Naive thymus-derived CD4-positive, alpha-beta T cell (primary cell): ENCODE data around the gene CLTB. TPM values are rescaled to one million over a fixed set of nuclear protein-coding genes. Genes with fewer than 3 reads are reported as not detected.
A peak's percentile ranks its signal among the peaks of the same experiment; 100 is the strongest.

ENCODE experiments used
- ATAC-seq: fragments of 150-1000 bp; cut with Tn5 transposase; 2 replicates; pipeline ENCODE4 v1.10.0; 2021; ENCODE audit warnings: mild to moderate bottlenecking, moderate library complexity
- CTCF ChIA-PET: fragments of 350-600 bp; sonication (Branson Sonifier 250); formaldehyde crosslinking; loops from one replicate; lab custom pipeline; 2021; ENCODE audit warnings: antibody characterized with exemption; lab: Charles Lee
- POLR2A ChIA-PET: fragments of 350-600 bp; sonication (Branson Sonifier 250); formaldehyde crosslinking; loops from one replicate; lab custom pipeline; 2021; ENCODE audit warnings: antibody characterized with exemption, inconsistent platforms; lab: Charles Lee
- DNase-seq, 9 donors: peaks; one replicate each; pipeline versions ENCODE4 v3.0.0 to v3.0.0-alpha.2; 2020 to 2022; ENCODE audit warnings: mixed read lengths in 1 of 9
- H3K27ac ChIP-seq: one replicate; pipeline ENCODE4 v1.7.0; 2013; ENCODE audit warnings: mild to moderate bottlenecking, low read depth, low read length, moderate library complexity
- H3K27me3 ChIP-seq, 2 donors: one replicate each; pipeline ENCODE4 v1.7.0; 2013; ENCODE audit warnings: low read length in 2 of 2, mild to moderate bottlenecking in 2 of 2, moderate library complexity in 2 of 2; ENCODE audit not compliant: control insufficient read depth in 2 of 2, insufficient read depth in 2 of 2
- H3K36me3 ChIP-seq, 3 experiments: 1 replicate in 2 of 3; 2 replicates in 1 of 3; pipeline ENCODE4 v1.7.0; 2013; ENCODE audit warnings: low read length in 3 of 3, mild to moderate bottlenecking in 3 of 3, moderate library complexity in 1 of 3; ENCODE audit not compliant: insufficient read depth in 3 of 3, control insufficient read depth in 2 of 3
- H3K4me1 ChIP-seq, 2 donors: one replicate each; pipeline ENCODE4 v1.7.0; 2013; ENCODE audit warnings: low read length in 2 of 2, mild to moderate bottlenecking in 2 of 2, moderate library complexity in 1 of 2; ENCODE audit not compliant: control insufficient read depth in 2 of 2, insufficient read depth in 2 of 2
- H3K4me3 ChIP-seq: 2 replicates; pipeline ENCODE4 v1.7.0; 2013; ENCODE audit warnings: mild to moderate bottlenecking, low read length
- H3K9me3 ChIP-seq, 3 experiments: 1 replicate in 2 of 3; 2 replicates in 1 of 3; pipeline ENCODE4 v1.7.0; 2013; ENCODE audit warnings: low read length in 3 of 3; ENCODE audit not compliant: control insufficient read depth in 2 of 3
- H3K27ac Mint-ChIP-seq, 9 donors: one replicate each; pipeline ENCODE4 v1.8.0; 2020 to 2022; ENCODE audit warnings: mixed read lengths in 9 of 9, mild to moderate bottlenecking in 8 of 9, moderate library complexity in 5 of 9, inconsistent platforms in 2 of 9
- H3K27me3 Mint-ChIP-seq, 5 donors: one replicate each; pipeline ENCODE4 v1.8.0; 2021 to 2022; ENCODE audit warnings: mixed read lengths in 5 of 5, mild to moderate bottlenecking in 1 of 5
- H3K36me3 Mint-ChIP-seq, 5 donors: one replicate each; pipeline ENCODE4 v1.8.0; 2020 to 2022; ENCODE audit warnings: mixed read lengths in 5 of 5, mild to moderate bottlenecking in 3 of 5, inconsistent platforms in 1 of 5
- H3K4me1 Mint-ChIP-seq, 7 donors: one replicate each; pipeline ENCODE4 v1.8.0; 2020 to 2022; ENCODE audit warnings: mixed read lengths in 7 of 7, mild to moderate bottlenecking in 3 of 7, inconsistent platforms in 1 of 7
- H3K4me3 Mint-ChIP-seq, 10 donors: one replicate each; pipeline ENCODE4 v1.8.0; 2020 to 2022; ENCODE audit warnings: mild to moderate bottlenecking in 10 of 10, mixed read lengths in 10 of 10, moderate library complexity in 6 of 10, inconsistent platforms in 2 of 10
- H3K9me3 Mint-ChIP-seq, 11 donors: one replicate each; pipeline ENCODE4 v1.8.0; 2020 to 2022; ENCODE audit warnings: mixed read lengths in 11 of 11, mild to moderate bottlenecking in 4 of 11, inconsistent platforms in 1 of 11, moderate library complexity in 1 of 11
- intact Hi-C, 2 donors: fragments of 100-400 bp; cut with micrococcal nuclease; formaldehyde crosslinking; loops; one replicate each; pipeline ENCODE4 v1.15.1; 2023
- polyA plus RNA-seq, 2 donors: library from polyadenylated mRNA; unstranded; fragments of 300-500 nt; fragmentation: Illumina TruSeq; gene quantifications; one replicate each; pipeline ENCODE4 v1.2.3, GENCODE V29; 2021
- total RNA-seq, 6 experiments: library from RNA in 5 of 6; stranded (reverse) in 5 of 6; gene quantifications; 1 replicate in 5 of 6; 2 replicates in 1 of 6; pipeline ENCODE4 v1.2.3 and lab custom pipeline; 2021 to 2026

Gene CLTB
- total and polyA plus RNA-seq, 7 experiments from 2014 or later, result 30.6 to 90.9 (median 66.9) TPM

- CTCF ChIA-PET, result interaction anchor here (1.3 kb wide), 1 partner anchor 148 kb away, joined by 4 read pairs; no protein-coding TSS in a partner anchor
- Mint-ChIP-seq H3K27me3 (no peaks in the 10 kb centered on the region), H3K4me1 (peaks cover 14 to 42% (median 35%) of the 10 kb centered on the region in 7 donors), H3K36me3 (peaks cover 3 to 21% (median 5%) of the 10 kb centered on the region in 5 donors), H3K27ac (peak overlapping the region in 8 of 9 donors; percentile 93 to 100 (median 98)), H3K4me3 (peak overlapping the region; percentile 94 to 100 (median 99)), H3K9me3 (peaks cover 0 to 1% (median 0%) of the 10 kb centered on the region in 11 donors)
- H3K27me3 ChIP-seq, result no peaks in the 10 kb centered on the region
- peaks cover 0 to 43% (median 5%) of the 10 kb centered on the region in 3 experiments for H3K36me3 ChIP-seq
- POLR2A ChIA-PET, result interaction anchor here (0.6 to 4.8 kb wide), 6 partner anchors 18 to 901 kb away, joined by 3 to 53 read pairs (median 3); partner anchors contain the start of gene KIAA1191
- ATAC-seq (no peak), DNase-seq (no peak)
- intact Hi-C loops, result loop anchor here in 1 of 2 donors (10.0 kb wide), 1 partner anchor 153 kb away; the partner anchor contains the start of gene SIMC1
- peak overlapping the region; percentile 95 for H3K4me3 ChIP-seq
- peak overlapping the region; percentile 93 for H3K27ac ChIP-seq
- peaks cover 18% of the 10 kb centered on the region in 2 donors for H3K4me1 ChIP-seq
- H3K9me3 ChIP-seq, result no peaks in the 10 kb centered on the region
These were observed 28.9 kb downstream of the CLTB start for GRCh38 chr5:176387384-176387925.

GRCh38 chr5:176386491-176386890 is 29.8 kb downstream of the CLTB start:
- ChIA-PET POLR2A (interaction anchor here (0.9 to 4.8 kb wide), 4 partner anchors 12 to 252 kb away, joined by 3 to 53 read pairs (median 4); partner anchors contain the start of genes KIAA1191 and RNF44), CTCF (no interaction called here)
- Histone ChIP-seq H3K27ac (no peak overlapping the region), H3K4me1 (peaks cover 18% of the 10 kb centered on the region in 2 donors), H3K9me3 (no peaks in the 10 kb centered on the region), H3K27me3 (no peaks in the 10 kb centered on the region), H3K36me3 (peaks cover 0 to 46% (median 5%) of the 10 kb centered on the region in 3 experiments), H3K4me3 (no peak overlapping the region)
- DNase-seq (no peak), ATAC-seq (no peak)
- Mint-ChIP-seq H3K9me3 (peaks cover 0 to 1% (median 0%) of the 10 kb centered on the region in 11 donors), H3K27me3 (no peaks in the 10 kb centered on the region), H3K27ac (peak overlapping the region in 3 of 9 donors; percentile 20 to 34 (median 20)), H3K4me1 (peaks cover 14 to 42% (median 33%) of the 10 kb centered on the region in 7 donors), H3K4me3 (peak overlapping the region; percentile 21 to 100 (median 82)), H3K36me3 (peaks cover 3 to 29% (median 10%) of the 10 kb centered on the region in 5 donors)
- intact Hi-C loops, result loop anchor here in 1 of 2 donors (10.0 kb wide), 1 partner anchor 152 kb away; the partner anchor contains the start of gene SIMC1

- POLR2A ChIA-PET, result interaction anchor here (1.5 to 4.8 kb wide), 2 partner anchors 23 to 63 kb away, joined by 3 to 53 read pairs; partner anchors contain the start of genes FAF2 and KIAA1191
- H3K4me1 ChIP-seq, result peaks cover 18% of the 10 kb centered on the region in 2 donors
- H3K27ac ChIP-seq, result no peak overlapping the region
- no peak overlapping the region for H3K4me3 Mint-ChIP-seq
- H3K27ac Mint-ChIP-seq, result peak overlapping the region in 1 of 9 donors; percentile 41
- H3K36me3 Mint-ChIP-seq, result peaks cover 3 to 30% (median 10%) of the 10 kb centered on the region in 5 donors
- peaks cover 14 to 42% (median 29%) of the 10 kb centered on the region in 7 donors for H3K4me1 Mint-ChIP-seq
- H3K27me3 ChIP-seq, result no peaks in the 10 kb centered on the region
- no peak overlapping the region for H3K4me3 ChIP-seq
- DNase-seq (no peak), ATAC-seq (no peak)
- H3K27me3 Mint-ChIP-seq, result no peaks in the 10 kb centered on the region
- CTCF ChIA-PET, result no interaction called here
- peaks cover 0 to 53% (median 5%) of the 10 kb centered on the region in 3 experiments for H3K36me3 ChIP-seq
- intact Hi-C loops, result loop anchor here in 1 of 2 donors (10.0 kb wide), 1 partner anchor 150 kb away; the partner anchor contains the start of gene SIMC1
- H3K9me3 Mint-ChIP-seq, result peaks cover 0 to 1% (median 0%) of the 10 kb centered on the region in 11 donors
- H3K9me3 ChIP-seq, result no peaks in the 10 kb centered on the region
These were observed 31.3 kb downstream of the CLTB start for GRCh38 chr5:176384991-176385390.

- no peak overlapping the region for H3K4me3 Mint-ChIP-seq
- peaks cover 0 to 1% (median 0%) of the 10 kb centered on the region in 11 donors for H3K9me3 Mint-ChIP-seq
- CTCF ChIA-PET, result no interaction called here
- no peaks in the 10 kb centered on the region for H3K27me3 ChIP-seq
- H3K36me3 ChIP-seq, result peaks cover 0 to 53% (median 5%) of the 10 kb centered on the region in 3 experiments
- no peaks in the 10 kb centered on the region for H3K27me3 Mint-ChIP-seq
- no peak overlapping the region for H3K4me3 ChIP-seq
- ATAC-seq (no peak), DNase-seq (no peak)
- H3K27ac ChIP-seq, result no peak overlapping the region
- peaks cover 3 to 36% (median 14%) of the 10 kb centered on the region in 5 donors for H3K36me3 Mint-ChIP-seq
- peaks cover 14 to 38% (median 27%) of the 10 kb centered on the region in 7 donors for H3K4me1 Mint-ChIP-seq
- intact Hi-C loops, result loop anchor here in 1 of 2 donors (10.0 kb wide), 1 partner anchor 150 kb away; the partner anchor contains the start of gene SIMC1
- POLR2A ChIA-PET, result interaction anchor here (1.5 kb wide), 1 partner anchor 63 kb away, joined by 3 read pairs; the partner anchor contains the start of gene FAF2
- no peak overlapping the region for H3K27ac Mint-ChIP-seq
- peaks cover 13 to 15% of the 10 kb centered on the region in 2 donors for H3K4me1 ChIP-seq
- H3K9me3 ChIP-seq, result no peaks in the 10 kb centered on the region
These were observed 31.9 kb downstream of the CLTB start for GRCh38 chr5:176384366-176384930.

- Histone ChIP-seq H3K4me3 (no peak overlapping the region), H3K27ac (no peak overlapping the region), H3K27me3 (no peaks in the 10 kb centered on the region), H3K9me3 (no peaks in the 10 kb centered on the region), H3K36me3 (peaks cover 0 to 53% (median 5%) of the 10 kb centered on the region in 3 experiments), H3K4me1 (peaks cover 12% of the 10 kb centered on the region in 2 donors)
- ChIA-PET POLR2A (no interaction called here), CTCF (no interaction called here)
- no peak overlapping the region for H3K27ac Mint-ChIP-seq
- no peaks in the 10 kb centered on the region for H3K27me3 Mint-ChIP-seq
- ATAC-seq (no peak), DNase-seq (no peak)
- intact Hi-C loops, result loop anchor here in 1 of 2 donors (10.0 kb wide), 1 partner anchor 149 kb away; the partner anchor contains the start of gene SIMC1
- H3K4me3 Mint-ChIP-seq, result no peak overlapping the region
- peaks cover 3 to 38% (median 14%) of the 10 kb centered on the region in 5 donors for H3K36me3 Mint-ChIP-seq
- H3K9me3 Mint-ChIP-seq, result no peaks in the 10 kb centered on the region
- H3K4me1 Mint-ChIP-seq, result peaks cover 14 to 34% (median 27%) of the 10 kb centered on the region in 7 donors
These were observed 32.4 kb downstream of the CLTB start for GRCh38 chr5:176383961-176384360.

- DNase-seq (no peak), ATAC-seq (no peak)
- H3K27me3 ChIP-seq, result no peaks in the 10 kb centered on the region
- peaks cover 14 to 29% (median 26%) of the 10 kb centered on the region in 7 donors for H3K4me1 Mint-ChIP-seq
- H3K27ac ChIP-seq, result no peak overlapping the region
- no peaks in the 10 kb centered on the region for H3K27me3 Mint-ChIP-seq
- no peak overlapping the region for H3K4me3 ChIP-seq
- H3K36me3 Mint-ChIP-seq, result peaks cover 3 to 38% (median 14%) of the 10 kb centered on the region in 5 donors
- peaks cover 12% of the 10 kb centered on the region in 2 donors for H3K4me1 ChIP-seq
- H3K27ac Mint-ChIP-seq, result no peak overlapping the region
- POLR2A ChIA-PET, result no interaction called here
- intact Hi-C loops, result loop anchor here in 1 of 2 donors (10.0 kb wide), 1 partner anchor 149 kb away; the partner anchor contains the start of gene SIMC1
- no peak overlapping the region for H3K4me3 Mint-ChIP-seq
- CTCF ChIA-PET, result no interaction called here
- no peaks in the 10 kb centered on the region for H3K9me3 Mint-ChIP-seq
- peaks cover 0 to 53% (median 5%) of the 10 kb centered on the region in 3 experiments for H3K36me3 ChIP-seq
- H3K9me3 ChIP-seq, result no peaks in the 10 kb centered on the region
These were observed 33.0 kb downstream of the CLTB start for GRCh38 chr5:176383248-176383905.
